HEK293 (cell line): ENCODE data around the gene DNAJB1.
A peak's percentile ranks its signal among the peaks of the same experiment; 100 is the strongest.

Experiments
- HOXC10 ChIP-seq: sonication (generic); formaldehyde crosslinking; IDR thresholded peaks from 2 replicates; pipeline ENCODE4 v1.8.1; 2023; ENCODE audit warnings: mild to moderate bottlenecking, missing genetic modification reagents
- MYNN ChIP-seq: fragments of 450-650 bp; formaldehyde crosslinking; IDR thresholded peaks from 2 replicates; pipeline ENCODE4 v1.5.1; 2016; ENCODE audit warnings: missing biosample characterization, missing genetic modification characterization, borderline replicate concordance
- SCRT1 ChIP-seq: fragments of 450-650 bp; formaldehyde crosslinking; IDR thresholded peaks from 2 replicates; pipeline ENCODE4 v1.5.1; 2016; ENCODE audit warnings: missing biosample characterization, missing genetic modification characterization, borderline replicate concordance
- SP7 ChIP-seq: fragments of 450-650 bp; formaldehyde crosslinking; IDR thresholded peaks from 2 replicates; pipeline ENCODE4 v1.5.1; 2016; ENCODE audit warnings: missing biosample characterization, missing genetic modification characterization
- TRIM28 ChIP-seq: IDR thresholded peaks from 2 replicates; pipeline ENCODE4 v1.6.1; 2011; ENCODE audit warnings: low read length, control low read depth, borderline replicate concordance
- YY2 ChIP-seq: fragments of 450-650 bp; formaldehyde crosslinking; IDR thresholded peaks from 2 replicates; pipeline ENCODE4 v1.5.1; 2016; ENCODE audit warnings: missing biosample characterization, missing genetic modification characterization
- ZBTB20 ChIP-seq: fragments of 450-650 bp; formaldehyde crosslinking; IDR thresholded peaks from 2 replicates; pipeline ENCODE4 v1.5.1; 2016; ENCODE audit warnings: missing biosample characterization, missing genetic modification characterization
- ZBTB21 ChIP-seq: fragments of 450-650 bp; formaldehyde crosslinking; IDR thresholded peaks from 2 replicates; pipeline ENCODE4 v1.5.1; 2017; ENCODE audit warnings: missing biosample characterization, missing genetic modification characterization
- ZBTB6 ChIP-seq: fragments of 450-650 bp; formaldehyde crosslinking; IDR thresholded peaks from 2 replicates; pipeline ENCODE4 v1.5.1; 2017; ENCODE audit warnings: missing biosample characterization, missing genetic modification characterization
- ZBTB7A ChIP-seq: fragments of 450-650 bp; formaldehyde crosslinking; IDR thresholded peaks from 2 replicates; pipeline ENCODE4 v1.5.1; 2016; ENCODE audit warnings: low read depth, missing biosample characterization, missing genetic modification characterization
- ZBTB8A ChIP-seq: fragments of 450-650 bp; formaldehyde crosslinking; IDR thresholded peaks from 2 replicates; pipeline ENCODE4 v1.5.1; 2016; ENCODE audit warnings: missing biosample characterization, missing genetic modification characterization
- ZFHX2 ChIP-seq: fragments of 450-650 bp; formaldehyde crosslinking; conservative IDR thresholded peaks from 2 replicates; pipeline ENCODE4 v1.5.1; 2016; ENCODE audit warnings: missing biosample characterization, missing genetic modification characterization
- ZNF114 ChIP-seq: fragments of 450-650 bp; formaldehyde crosslinking; IDR thresholded peaks from 2 replicates; pipeline ENCODE4 v1.5.0; 2017; ENCODE audit warnings: missing biosample characterization, missing genetic modification characterization
- ZNF140 ChIP-seq: fragments of 450-650 bp; formaldehyde crosslinking; IDR thresholded peaks from 2 replicates; pipeline ENCODE4 v1.5.1; 2016; ENCODE audit warnings: missing biosample characterization, missing genetic modification characterization
- ZNF157 ChIP-seq: fragments of 450-650 bp; formaldehyde crosslinking; IDR thresholded peaks from 2 replicates; pipeline ENCODE4 v1.5.1; 2016; ENCODE audit warnings: missing biosample characterization, missing genetic modification characterization
- ZNF174 ChIP-seq: fragments of 450-650 bp; formaldehyde crosslinking; IDR thresholded peaks from 2 replicates; pipeline ENCODE4 v1.5.0; 2017; ENCODE audit warnings: missing biosample characterization, mild to moderate bottlenecking, missing genetic modification characterization
- ZNF214 ChIP-seq: fragments of 450-650 bp; formaldehyde crosslinking; IDR thresholded peaks from 2 replicates; pipeline ENCODE4 v1.5.1; 2017; ENCODE audit warnings: missing biosample characterization, mild to moderate bottlenecking, missing genetic modification characterization, borderline replicate concordance
- ZNF266 ChIP-seq: fragments of 450-650 bp; formaldehyde crosslinking; IDR thresholded peaks from 2 replicates; pipeline ENCODE4 v1.5.1; 2016; ENCODE audit warnings: missing biosample characterization, missing genetic modification characterization, low read depth
- ZNF391 ChIP-seq: fragments of 450-650 bp; formaldehyde crosslinking; IDR thresholded peaks from 2 replicates; pipeline ENCODE4 v1.5.1; 2016; ENCODE audit warnings: low read depth, missing biosample characterization, missing genetic modification characterization, borderline replicate concordance
- ZNF394 ChIP-seq: fragments of 450-650 bp; formaldehyde crosslinking; IDR thresholded peaks from 2 replicates; pipeline ENCODE4 v1.5.1; 2016; ENCODE audit warnings: missing biosample characterization, missing genetic modification characterization, mild to moderate bottlenecking, moderate library complexity, borderline replicate concordance
- ZNF473 ChIP-seq: fragments of 450-650 bp; formaldehyde crosslinking; IDR thresholded peaks from 2 replicates; pipeline ENCODE4 v1.5.1; 2017; ENCODE audit warnings: missing biosample characterization, missing genetic modification characterization
- ZNF514 ChIP-seq: fragments of 450-650 bp; formaldehyde crosslinking; IDR thresholded peaks from 2 replicates; pipeline ENCODE4 v1.5.1; 2016; ENCODE audit warnings: missing biosample characterization, missing genetic modification characterization
- ZNF670 ChIP-seq: fragments of 450-650 bp; formaldehyde crosslinking; IDR thresholded peaks from 2 replicates; pipeline ENCODE4 v1.5.1; 2016; ENCODE audit warnings: missing biosample characterization, missing genetic modification characterization, low read depth
- ZNF777 ChIP-seq: fragments of 450-650 bp; formaldehyde crosslinking; IDR thresholded peaks from 2 replicates; pipeline ENCODE4 v1.5.1; 2017; ENCODE audit warnings: missing biosample characterization, missing genetic modification characterization, borderline replicate concordance
- TF ChIP-seq, protein P1 (sequence below): fragments of 450-650 bp; formaldehyde crosslinking; IDR thresholded peaks from 2 replicates; pipeline ENCODE4 v1.5.1; 2016; ENCODE audit warnings: missing biosample characterization, missing genetic modification characterization
- TF ChIP-seq, protein P2 (sequence below): fragments of 450-650 bp; formaldehyde crosslinking; IDR thresholded peaks from 2 replicates; pipeline ENCODE4 v1.5.1; 2016; ENCODE audit warnings: missing biosample characterization, missing genetic modification characterization
- TF ChIP-seq, protein P3 (sequence below): fragments of 450-650 bp; formaldehyde crosslinking; IDR thresholded peaks from 2 replicates; pipeline ENCODE4 v1.5.1; 2016; ENCODE audit warnings: missing biosample characterization, missing genetic modification characterization
- TF ChIP-seq, protein P4 (sequence below): fragments of 450-650 bp; formaldehyde crosslinking; IDR thresholded peaks from 2 replicates; pipeline ENCODE4 v1.5.1; 2016; ENCODE audit warnings: missing biosample characterization, missing genetic modification characterization
- TF ChIP-seq, protein P5 (sequence below): fragments of 450-650 bp; formaldehyde crosslinking; optimal IDR thresholded peaks from 2 replicates; pipeline ENCODE3; 2016; ENCODE audit warnings: missing biosample characterization, mild to moderate bottlenecking, missing genetic modification characterization
- TF ChIP-seq, protein P6 (sequence below): fragments of 450-650 bp; formaldehyde crosslinking; IDR thresholded peaks from 2 replicates; pipeline ENCODE4 v1.5.1; 2016; ENCODE audit warnings: missing biosample characterization, missing genetic modification characterization

DNAJB1 gene

GRCh38 chr19:14496029-14496833 lies 22.0 kb downstream of the DNAJB1 start, which contains the start of gene GIPC1 (continued):
- no peak for TF ChIP-seq ZNF266 (tag by site-specific recombination)
- TF ChIP-seq, protein P1, sequence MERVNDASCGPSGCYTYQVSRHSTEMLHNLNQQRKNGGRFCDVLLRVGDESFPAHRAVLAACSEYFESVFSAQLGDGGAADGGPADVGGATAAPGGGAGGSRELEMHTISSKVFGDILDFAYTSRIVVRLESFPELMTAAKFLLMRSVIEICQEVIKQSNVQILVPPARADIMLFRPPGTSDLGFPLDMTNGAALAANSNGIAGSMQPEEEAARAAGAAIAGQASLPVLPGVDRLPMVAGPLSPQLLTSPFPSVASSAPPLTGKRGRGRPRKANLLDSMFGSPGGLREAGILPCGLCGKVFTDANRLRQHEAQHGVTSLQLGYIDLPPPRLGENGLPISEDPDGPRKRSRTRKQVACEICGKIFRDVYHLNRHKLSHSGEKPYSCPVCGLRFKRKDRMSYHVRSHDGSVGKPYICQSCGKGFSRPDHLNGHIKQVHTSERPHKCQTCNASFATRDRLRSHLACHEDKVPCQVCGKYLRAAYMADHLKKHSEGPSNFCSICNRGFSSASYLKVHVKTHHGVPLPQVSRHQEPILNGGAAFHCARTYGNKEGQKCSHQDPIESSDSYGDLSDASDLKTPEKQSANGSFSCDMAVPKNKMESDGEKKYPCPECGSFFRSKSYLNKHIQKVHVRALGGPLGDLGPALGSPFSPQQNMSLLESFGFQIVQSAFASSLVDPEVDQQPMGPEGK (tag by site-specific recombination), result peak; percentile 92
- TF ChIP-seq ZBTB7A (tag by site-specific recombination), result 0 out of 2 replicates have a peak, but pooled peaks have one; percentile 63
- TF ChIP-seq, protein P2, sequence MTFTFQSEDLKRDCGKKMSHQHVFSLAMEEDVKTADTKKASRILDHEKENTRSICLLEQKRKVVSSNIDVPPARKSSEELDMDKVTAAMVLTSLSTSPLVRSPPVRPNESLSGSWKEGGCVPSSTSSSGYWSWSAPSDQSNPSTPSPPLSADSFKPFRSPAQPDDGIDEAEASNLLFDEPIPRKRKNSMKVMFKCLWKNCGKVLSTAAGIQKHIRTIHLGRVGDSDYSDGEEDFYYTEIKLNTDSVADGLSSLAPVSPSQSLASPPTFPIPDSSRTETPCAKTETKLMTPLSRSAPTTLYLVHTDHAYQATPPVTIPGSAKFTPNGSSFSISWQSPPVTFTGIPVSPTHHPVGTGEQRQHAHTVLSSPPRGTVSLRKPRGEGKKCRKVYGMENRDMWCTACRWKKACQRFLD (tag by site-specific recombination), result no peak
- TF ChIP-seq MYNN (tag by site-specific recombination), result no peak
- no peak for TF ChIP-seq ZNF140 (tag by site-specific recombination)
- TF ChIP-seq ZBTB8A (tag by site-specific recombination), result peak; percentile 49
- TF ChIP-seq, protein P3, sequence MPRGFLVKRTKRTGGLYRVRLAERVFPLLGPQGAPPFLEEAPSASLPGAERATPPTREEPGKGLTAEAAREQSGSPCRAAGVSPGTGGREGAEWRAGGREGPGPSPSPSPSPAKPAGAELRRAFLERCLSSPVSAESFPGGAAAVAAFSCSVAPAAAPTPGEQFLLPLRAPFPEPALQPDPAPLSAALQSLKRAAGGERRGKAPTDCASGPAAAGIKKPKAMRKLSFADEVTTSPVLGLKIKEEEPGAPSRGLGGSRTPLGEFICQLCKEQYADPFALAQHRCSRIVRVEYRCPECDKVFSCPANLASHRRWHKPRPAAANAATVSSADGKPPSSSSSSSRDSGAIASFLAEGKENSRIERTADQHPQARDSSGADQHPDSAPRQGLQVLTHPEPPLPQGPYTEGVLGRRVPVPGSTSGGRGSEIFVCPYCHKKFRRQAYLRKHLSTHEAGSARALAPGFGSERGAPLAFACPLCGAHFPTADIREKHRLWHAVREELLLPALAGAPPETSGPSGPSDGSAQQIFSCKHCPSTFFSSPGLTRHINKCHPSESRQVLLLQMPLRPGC, result peak; percentile 97
- no peak for TF ChIP-seq YY2 (tag by site-specific recombination)
- peak; percentile 45; the same call in 1 of the 2 replicates for TF ChIP-seq ZNF394
- peak; percentile 77; the same call in 1 of the 2 replicates for TF ChIP-seq SP7 (tag by site-specific recombination)
- TF ChIP-seq ZNF214, result no peak
- TF ChIP-seq ZNF157, result no peak
- no peak for TF ChIP-seq HOXC10 (CRISPR knock-in tag)
- no peak for TF ChIP-seq ZNF174 (tag by site-specific recombination)
- TF ChIP-seq, protein P4, sequence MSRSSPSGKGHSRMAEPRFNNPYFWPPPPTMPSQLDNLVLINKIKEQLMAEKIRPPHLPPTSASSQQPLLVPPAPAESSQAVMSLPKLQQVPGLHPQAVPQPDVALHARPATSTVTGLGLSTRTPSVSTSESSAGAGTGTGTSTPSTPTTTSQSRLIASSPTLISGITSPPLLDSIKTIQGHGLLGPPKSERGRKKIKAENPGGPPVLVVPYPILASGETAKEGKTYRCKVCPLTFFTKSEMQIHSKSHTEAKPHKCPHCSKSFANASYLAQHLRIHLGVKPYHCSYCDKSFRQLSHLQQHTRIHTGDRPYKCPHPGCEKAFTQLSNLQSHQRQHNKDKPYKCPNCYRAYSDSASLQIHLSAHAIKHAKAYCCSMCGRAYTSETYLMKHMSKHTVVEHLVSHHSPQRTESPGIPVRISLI (tag by site-specific recombination), result no peak
- TF ChIP-seq ZNF473 (tag by site-specific recombination), result no peak
- TF ChIP-seq ZBTB6 (tag by site-specific recombination), result no peak
- TF ChIP-seq ZNF391 (tag by site-specific recombination), result peak; percentile 77; the same call in 1 of the 2 replicates
- TF ChIP-seq ZNF514 (tag by site-specific recombination), result no peak
- peak; percentile 81; the same call in 1 of the 2 replicates for TF ChIP-seq ZBTB20 (tag by site-specific recombination)
- no peak for TF ChIP-seq ZNF114 (tag by site-specific recombination)
- no peak for TF ChIP-seq ZNF670 (tag by site-specific recombination)
- TF ChIP-seq, protein P5, sequence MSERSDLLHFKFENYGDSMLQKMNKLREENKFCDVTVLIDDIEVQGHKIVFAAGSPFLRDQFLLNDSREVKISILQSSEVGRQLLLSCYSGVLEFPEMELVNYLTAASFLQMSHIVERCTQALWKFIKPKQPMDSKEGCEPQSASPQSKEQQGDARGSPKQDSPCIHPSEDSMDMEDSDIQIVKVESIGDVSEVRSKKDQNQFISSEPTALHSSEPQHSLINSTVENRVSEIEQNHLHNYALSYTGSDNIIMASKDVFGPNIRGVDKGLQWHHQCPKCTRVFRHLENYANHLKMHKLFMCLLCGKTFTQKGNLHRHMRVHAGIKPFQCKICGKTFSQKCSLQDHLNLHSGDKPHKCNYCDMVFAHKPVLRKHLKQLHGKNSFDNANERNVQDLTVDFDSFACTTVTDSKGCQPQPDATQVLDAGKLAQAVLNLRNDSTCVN (tag by site-specific recombination), result peak; percentile 57
- peak; percentile 45 for TF ChIP-seq ZBTB21 (tag by site-specific recombination)
- peak; percentile 12; the same call in 1 of the 2 replicates for TF ChIP-seq ZFHX2
- TF ChIP-seq SCRT1, result no peak
- TF ChIP-seq ZNF777, result peak; percentile 74; the same call in 1 of the 2 replicates
- TF ChIP-seq, protein P6, sequence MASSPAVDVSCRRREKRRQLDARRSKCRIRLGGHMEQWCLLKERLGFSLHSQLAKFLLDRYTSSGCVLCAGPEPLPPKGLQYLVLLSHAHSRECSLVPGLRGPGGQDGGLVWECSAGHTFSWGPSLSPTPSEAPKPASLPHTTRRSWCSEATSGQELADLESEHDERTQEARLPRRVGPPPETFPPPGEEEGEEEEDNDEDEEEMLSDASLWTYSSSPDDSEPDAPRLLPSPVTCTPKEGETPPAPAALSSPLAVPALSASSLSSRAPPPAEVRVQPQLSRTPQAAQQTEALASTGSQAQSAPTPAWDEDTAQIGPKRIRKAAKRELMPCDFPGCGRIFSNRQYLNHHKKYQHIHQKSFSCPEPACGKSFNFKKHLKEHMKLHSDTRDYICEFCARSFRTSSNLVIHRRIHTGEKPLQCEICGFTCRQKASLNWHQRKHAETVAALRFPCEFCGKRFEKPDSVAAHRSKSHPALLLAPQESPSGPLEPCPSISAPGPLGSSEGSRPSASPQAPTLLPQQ (tag by site-specific recombination), result peak; percentile 96
- no peak for TF ChIP-seq TRIM28
